Measurements from ENCODE around the gene XDH. TPM values are rescaled to one million over a fixed set of nuclear protein-coding genes. Genes with fewer than 3 reads are reported as not detected.

The XDH gene
- total RNA-seq, 2 donors from 2014 or later, result not detected

DNA sequence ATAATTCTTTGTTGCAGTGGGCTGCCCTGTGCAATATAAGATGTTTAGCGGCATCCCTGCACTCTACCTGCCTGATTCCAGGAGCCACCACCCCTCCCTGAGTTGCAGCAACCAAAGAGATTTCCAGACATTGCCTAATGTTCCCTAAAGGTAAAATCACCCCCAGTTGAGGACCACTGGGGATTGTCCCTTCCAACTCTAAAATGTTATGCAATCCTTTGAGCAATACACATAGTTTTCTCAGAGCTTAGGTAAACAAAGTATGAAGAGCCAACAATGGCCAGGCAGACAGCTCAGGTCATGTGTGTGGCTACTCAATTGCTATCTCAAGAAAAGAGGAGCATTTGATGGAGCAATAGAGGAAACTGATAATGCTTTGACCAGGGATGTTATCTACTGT, 87.0 kb downstream of the XDH start:
- Mint-ChIP-seq H3K9me3 (no peaks in the 10 kb centered on the region), H3K27ac (no peak overlapping the region), H3K36me3 (no peaks in the 10 kb centered on the region)
- ATAC-seq (no peak), DNase-seq (ENCODE audit: low spot score in 2 of 2) (no peak)

DNA sequence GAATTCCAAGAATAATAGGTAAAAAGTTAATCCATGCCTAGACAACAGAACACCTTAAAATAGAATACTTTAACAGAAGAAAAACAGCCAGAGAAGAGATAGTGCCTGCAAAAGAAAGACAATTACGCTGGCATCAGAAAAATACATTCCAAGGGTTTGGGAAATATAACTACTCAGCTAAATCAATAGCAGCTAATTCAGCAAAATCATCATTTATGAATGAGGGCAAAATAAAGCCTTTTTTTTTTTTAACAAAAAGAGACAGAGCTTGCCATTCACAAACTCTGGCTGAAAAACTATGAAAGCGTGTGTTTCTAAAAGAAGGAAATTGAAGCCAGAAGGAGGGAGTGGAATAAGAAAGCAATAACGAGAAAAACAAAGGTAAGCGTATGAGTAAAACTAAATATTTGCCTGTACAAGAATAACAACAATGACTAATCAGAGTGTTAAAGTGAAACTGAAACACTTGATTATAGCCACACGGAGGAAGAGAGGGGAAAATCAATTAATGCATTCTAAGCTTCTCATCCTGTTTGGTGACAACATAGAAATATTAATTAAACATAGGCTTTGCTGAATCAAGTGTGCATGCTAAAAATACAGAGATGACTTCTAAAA, 90.4 kb downstream of the XDH start:
- no peak for DNase-seq (ENCODE audit: low spot score in 2 of 2)
- peak; percentile 50 to 90 for ATAC-seq
- H3K27ac Mint-ChIP-seq, result peak overlapping the region; percentile 15 to 57
- H3K9me3 Mint-ChIP-seq, result no peaks in the 10 kb centered on the region
- no peaks in the 10 kb centered on the region for H3K36me3 Mint-ChIP-seq

DNA sequence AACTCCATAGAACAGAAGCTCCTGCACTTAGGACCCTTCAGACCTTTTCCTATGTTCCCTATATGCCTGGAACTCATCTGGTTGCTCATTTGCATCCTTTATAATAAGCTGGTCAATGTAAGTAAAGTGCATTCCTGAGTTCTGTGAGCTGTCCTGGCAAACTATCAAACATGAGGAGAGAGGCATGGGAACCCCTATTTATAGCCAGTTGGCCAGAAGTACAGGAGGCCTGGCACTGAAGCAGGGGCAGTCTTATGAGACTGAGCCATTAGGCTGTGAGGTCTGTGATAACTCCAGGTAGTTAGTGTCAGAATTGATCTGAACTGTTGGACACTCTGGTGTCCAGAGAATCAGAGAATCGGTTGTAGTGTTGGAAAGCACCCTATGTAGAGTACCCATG, 92.2 kb downstream of the XDH start:
- Mint-ChIP-seq H3K9me3 (no peaks in the 10 kb centered on the region), H3K27ac (peak overlapping the region in 1 of 2 donors; percentile 31), H3K36me3 (no peaks in the 10 kb centered on the region)
- DNase-seq (ENCODE audit: low spot score in 2 of 2) (no peak), ATAC-seq (no peak)

DNA sequence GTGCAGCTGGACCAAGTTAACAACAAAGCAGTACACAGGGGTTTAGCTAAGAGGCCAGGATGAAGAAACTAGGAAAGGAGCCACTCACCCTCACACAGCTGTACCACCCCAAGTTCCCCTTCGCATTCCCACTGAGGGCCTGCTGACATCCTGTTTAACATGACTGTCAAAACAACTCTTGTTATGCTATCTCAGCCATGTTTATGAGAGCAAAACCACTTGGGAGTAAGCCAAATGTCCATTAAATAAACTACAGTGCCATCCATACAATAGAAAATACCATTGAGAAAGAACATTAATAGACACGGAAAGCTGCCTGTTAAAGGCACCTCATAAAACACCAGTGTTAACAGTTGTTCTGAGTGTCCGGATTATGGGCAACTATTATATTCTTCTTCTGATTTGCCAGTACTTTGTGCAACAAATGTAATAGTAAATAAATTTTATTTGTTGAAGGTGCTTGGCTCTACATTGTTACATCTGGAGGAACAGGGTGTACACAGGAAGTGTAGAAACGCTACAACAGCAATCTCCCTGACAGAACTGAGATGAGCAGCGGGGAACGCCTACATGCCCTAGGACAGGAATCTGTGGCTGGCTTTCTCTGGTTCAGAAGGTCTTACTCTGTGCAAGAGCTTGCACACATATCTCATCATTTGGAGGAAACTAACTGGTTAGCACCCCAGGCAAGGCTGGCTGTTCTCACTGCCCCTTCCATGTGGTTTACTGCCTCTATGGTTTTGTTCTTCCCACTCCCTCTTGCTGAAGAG, 95.0 kb downstream of the XDH start:
- ATAC-seq (peak; percentile 35 to 64), DNase-seq (ENCODE audit: low spot score in 2 of 2) (peak in 1 of 2 donors; percentile 16)
- H3K9me3 Mint-ChIP-seq, result no peaks in the 10 kb centered on the region
- H3K36me3 Mint-ChIP-seq, result no peaks in the 10 kb centered on the region
- peak overlapping the region in 1 of 2 donors; percentile 17 for H3K27ac Mint-ChIP-seq

DNA sequence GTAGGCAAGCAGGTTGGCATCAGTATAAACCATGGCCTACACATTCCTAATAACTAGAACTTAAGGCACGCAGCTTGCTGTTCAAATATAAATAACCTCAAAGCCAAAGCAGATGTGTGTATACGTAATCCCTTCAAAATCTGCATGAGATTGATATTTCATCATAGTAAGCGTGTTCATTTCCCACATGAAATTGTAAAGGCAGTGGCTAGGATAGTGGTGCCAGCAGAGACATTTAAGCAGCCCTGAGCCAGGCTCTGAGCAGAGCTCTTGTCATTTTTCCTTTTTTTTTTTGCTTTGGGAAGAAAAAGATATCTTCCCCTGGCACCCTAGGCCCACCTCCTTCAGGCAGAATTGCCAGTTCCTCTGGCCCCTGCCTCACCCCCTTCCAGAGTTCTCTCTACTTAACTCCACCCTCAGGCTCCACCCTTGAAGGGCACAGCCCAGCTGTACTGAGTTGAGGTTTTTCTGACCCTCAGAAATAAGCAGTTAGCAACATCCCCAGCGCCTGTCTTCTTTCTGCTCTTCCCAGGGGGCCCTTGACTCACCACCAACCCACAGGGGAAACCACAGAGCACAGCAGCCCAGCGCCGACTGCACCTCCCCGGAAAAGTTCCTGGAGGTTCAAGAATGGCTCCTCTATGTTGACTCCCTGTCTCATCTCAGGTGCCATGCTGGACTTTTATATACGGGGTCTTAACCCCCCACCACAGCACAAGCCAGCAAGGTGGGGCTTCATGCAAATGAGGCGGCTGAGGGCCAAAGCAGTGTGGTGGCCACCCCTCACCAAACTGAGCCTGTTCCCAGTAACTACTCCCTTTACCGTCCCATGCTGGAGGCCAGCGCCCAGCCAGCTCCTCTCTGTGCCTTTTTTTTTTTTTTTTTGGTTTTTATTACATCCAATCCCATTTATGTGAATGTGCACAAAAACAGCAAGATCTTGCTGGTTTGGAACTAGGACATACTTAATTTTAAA, 95.9 kb downstream of the XDH start:
- Mint-ChIP-seq H3K9me3 (no peaks in the 10 kb centered on the region), H3K36me3 (no peaks in the 10 kb centered on the region), H3K27ac (peak overlapping the region; percentile 17 to 82)
- peak; percentile 76 to 86 for ATAC-seq
- DNase-seq (ENCODE audit: low spot score in 2 of 2), result peak in 1 of 2 donors; percentile 33

DNA sequence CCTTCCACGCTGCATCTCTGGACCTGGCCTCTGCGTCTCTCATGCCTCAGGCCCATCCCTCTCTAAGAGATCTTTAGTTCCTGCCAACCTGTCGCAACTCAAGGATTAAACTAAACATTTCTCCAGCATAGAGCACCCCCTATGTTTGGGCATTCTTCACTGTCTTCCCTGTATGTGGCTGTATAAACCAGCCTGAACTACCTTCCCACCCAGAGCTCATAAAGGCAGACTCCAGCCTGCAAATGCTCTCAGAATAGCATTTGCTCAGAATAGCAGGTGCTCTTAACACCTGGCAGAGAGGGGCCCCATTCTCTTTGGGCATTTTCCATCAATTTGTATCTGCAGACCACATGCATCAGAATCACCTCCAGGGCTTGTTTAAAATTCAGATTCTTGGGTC, 97.1 kb downstream of the XDH start:
- H3K27ac Mint-ChIP-seq, result no peak overlapping the region
- DNase-seq (ENCODE audit: low spot score in 2 of 2) (no peak), ATAC-seq (no peak)
- H3K36me3 Mint-ChIP-seq, result no peaks in the 10 kb centered on the region
- H3K9me3 Mint-ChIP-seq, result no peaks in the 10 kb centered on the region

DNA sequence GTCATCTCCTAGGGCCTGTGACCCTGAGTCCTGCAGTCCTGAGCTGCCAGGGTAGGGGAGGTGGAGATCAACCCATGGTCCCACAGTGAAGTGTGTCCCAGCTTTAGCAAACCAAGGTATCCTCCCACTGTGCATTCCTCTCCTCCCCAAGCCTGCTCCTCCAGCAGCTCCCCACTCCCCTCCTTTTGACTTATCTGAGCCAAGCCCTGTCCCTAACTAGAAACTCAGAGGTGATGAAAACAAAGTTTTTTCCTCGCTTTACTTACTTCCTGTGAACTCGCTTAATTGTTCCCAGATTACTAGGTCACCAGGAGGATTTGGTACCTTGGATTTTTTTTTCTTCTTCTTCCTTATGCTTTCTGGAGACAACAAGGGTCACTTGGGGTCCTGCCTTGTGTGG, 99.8 kb downstream of the XDH start:
- peaks cover 0 to 10% of the 10 kb centered on the region in 2 donors for H3K9me3 Mint-ChIP-seq
- H3K36me3 Mint-ChIP-seq, result peaks cover 6 to 8% of the 10 kb centered on the region in 2 donors
- H3K27ac Mint-ChIP-seq, result no peak overlapping the region
- DNase-seq (ENCODE audit: low spot score in 2 of 2), result no peak
- ATAC-seq, result no peak

DNA sequence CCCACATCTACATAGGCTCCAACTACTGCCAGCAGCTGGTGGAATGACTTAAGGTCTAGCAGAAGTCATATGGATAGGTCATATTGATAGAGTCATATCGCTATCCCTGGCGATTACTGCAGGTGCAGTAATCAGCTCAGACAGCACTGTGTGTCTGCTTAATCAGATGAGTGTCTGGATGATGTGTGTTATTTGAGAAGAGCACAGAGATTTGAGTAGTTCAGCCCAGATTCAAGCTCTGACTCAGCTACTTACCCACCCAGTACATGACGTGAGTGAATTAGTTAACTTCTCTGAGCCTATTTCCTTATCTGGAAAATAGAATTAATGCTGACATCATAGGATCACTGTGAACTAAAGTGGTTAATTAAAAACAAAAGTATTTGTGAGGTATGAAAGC, 101.6 kb downstream of the XDH start:
- DNase-seq (ENCODE audit: low spot score in 2 of 2) (no peak), ATAC-seq (peak in 1 of 2 donors; percentile 48)
- peaks cover 6 to 13% of the 10 kb centered on the region in 2 donors for H3K9me3 Mint-ChIP-seq
- peaks cover 8 to 12% of the 10 kb centered on the region in 2 donors for H3K36me3 Mint-ChIP-seq
- H3K27ac Mint-ChIP-seq, result no peak overlapping the region

DNA sequence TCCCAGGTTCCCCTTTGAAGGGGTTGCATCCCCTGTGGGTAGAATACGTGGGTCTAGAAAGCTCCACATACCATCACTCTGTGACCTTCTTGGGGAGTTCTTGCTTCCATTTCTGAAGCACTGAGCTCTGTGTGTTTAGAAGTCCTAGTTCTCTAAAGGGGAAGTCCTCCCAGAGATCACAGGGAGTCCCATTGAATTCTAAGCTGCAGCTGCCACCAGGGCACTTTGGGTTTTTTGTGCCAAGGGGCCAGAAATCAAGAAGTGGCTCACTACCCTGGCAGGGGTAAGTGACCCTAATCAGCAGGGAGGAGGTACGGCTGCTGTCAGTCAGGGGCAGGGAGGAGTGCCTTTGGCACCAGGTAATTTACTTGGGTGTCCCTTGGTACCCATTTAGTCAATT, 109.7 kb downstream of the XDH start:
- ATAC-seq (no peak), DNase-seq (ENCODE audit: low spot score in 2 of 2) (no peak)
- peaks cover 4 to 6% of the 10 kb centered on the region in 2 donors for H3K9me3 Mint-ChIP-seq
- no peak overlapping the region for H3K27ac Mint-ChIP-seq
- H3K36me3 Mint-ChIP-seq, result peaks cover 0 to 5% of the 10 kb centered on the region in 2 donors

DNA sequence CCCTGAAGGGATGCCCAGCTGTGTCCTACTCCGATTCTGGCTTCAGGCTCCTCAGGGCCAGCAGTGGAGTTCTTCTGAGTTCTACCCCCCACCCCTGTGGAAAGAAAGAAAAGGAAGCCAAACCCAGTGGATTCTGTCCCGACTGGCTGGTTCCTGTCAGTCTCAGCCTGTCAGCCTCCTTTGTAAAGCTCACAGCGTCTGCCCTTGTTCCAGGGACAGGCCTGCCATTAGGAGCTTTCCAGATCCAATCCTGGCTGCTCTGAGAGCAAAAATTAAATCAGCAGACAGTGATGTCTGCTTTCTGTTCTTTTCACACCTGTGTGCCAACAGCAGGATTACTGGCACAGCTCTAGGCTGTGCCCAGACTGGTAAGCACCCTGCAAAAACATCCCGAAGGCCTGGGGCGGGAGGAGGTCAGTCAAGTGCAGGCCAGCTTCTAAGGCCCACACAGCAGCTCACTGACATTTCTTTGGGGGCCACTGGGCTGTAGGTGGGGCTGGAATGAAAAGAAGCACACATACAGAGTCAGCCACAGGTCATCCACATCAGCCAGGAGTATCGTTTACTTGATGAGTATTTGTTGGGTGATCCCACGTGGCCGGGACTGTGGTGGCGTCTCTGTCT, 111.5 kb downstream of the XDH start:
- ATAC-seq, result no peak
- H3K9me3 Mint-ChIP-seq, result peaks cover 0 to under 1% of the 10 kb centered on the region in 2 donors

DNA sequence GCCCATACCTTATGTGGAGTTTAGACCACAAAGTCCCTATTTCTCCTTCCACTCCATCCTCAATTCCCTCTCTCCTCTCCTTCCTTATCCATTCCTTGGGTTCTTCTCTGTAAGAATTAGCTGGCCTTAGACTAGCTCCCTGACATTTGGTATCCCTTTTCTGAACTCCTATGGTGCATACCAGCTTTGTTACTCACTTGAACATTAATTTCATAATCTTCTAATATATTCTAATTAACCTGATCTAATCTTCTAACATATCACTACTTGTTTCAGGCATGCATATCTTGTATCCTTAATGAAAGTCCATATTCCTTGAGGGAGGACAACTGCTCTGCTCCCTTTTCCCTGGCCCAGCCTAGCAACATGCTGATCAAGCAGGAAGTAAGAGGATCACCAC, 114.2 kb downstream of the XDH start:
- DNase-seq (ENCODE audit: low spot score in 2 of 2) (no peak), ATAC-seq (no peak)
- H3K27ac Mint-ChIP-seq, result no peak overlapping the region
- no peaks in the 10 kb centered on the region for H3K36me3 Mint-ChIP-seq
- no peaks in the 10 kb centered on the region for H3K9me3 Mint-ChIP-seq

More for the DNA sequence above, 111.5 kb downstream of the XDH start:
- H3K36me3 Mint-ChIP-seq, result no peaks in the 10 kb centered on the region
- DNase-seq (ENCODE audit: low spot score in 2 of 2), result no peak
- H3K27ac Mint-ChIP-seq, result no peak overlapping the region

DNA sequence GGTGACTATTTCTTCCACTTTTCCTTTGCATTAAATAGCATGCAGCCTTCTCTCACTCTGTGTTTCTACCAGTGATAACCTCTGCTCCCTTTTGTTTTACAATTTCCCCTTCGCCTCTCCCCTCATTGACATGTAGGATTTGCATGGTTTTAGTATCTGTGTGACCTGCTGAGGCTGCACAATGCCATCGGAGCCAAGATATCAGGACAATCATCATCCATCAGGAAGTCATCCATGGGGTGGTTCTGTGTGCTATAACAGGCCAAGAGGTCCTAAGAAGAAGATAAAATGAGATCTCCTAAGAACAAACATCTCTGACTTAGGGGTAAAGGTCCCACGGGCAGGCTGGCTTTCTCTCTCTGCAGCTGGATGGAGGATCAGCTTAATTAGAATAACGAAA, 115.0 kb downstream of the XDH start:
- DNase-seq (ENCODE audit: low spot score in 2 of 2), result no peak
- H3K27ac Mint-ChIP-seq, result no peak overlapping the region
- ATAC-seq, result no peak
- no peaks in the 10 kb centered on the region for H3K36me3 Mint-ChIP-seq
- H3K9me3 Mint-ChIP-seq, result no peaks in the 10 kb centered on the region

DNA sequence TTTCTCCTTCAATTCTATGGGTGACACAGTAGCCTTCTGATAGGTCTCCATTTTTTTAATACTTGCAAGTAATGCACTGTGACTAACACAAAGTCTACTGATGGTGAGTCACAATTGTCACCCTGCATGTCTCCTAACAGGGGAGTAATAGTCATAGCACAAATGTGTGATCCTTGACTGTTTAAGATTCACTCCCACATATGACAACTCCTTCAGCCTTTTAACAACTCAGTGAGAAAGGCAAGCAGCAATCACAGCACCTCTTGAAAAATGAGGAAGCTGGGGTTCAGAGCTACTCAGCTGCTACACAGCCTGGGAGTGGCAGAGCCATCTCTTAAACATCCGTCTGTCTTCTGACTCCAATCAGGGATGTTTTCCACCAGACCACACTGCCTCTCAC, 116.8 kb downstream of the XDH start:
- DNase-seq (ENCODE audit: low spot score in 2 of 2) (no peak), ATAC-seq (peak; percentile 92 to 98)
- H3K9me3 Mint-ChIP-seq, result no peaks in the 10 kb centered on the region
- H3K27ac Mint-ChIP-seq, result peak overlapping the region in 1 of 2 donors; percentile 59
- H3K36me3 Mint-ChIP-seq, result no peaks in the 10 kb centered on the region

DNA sequence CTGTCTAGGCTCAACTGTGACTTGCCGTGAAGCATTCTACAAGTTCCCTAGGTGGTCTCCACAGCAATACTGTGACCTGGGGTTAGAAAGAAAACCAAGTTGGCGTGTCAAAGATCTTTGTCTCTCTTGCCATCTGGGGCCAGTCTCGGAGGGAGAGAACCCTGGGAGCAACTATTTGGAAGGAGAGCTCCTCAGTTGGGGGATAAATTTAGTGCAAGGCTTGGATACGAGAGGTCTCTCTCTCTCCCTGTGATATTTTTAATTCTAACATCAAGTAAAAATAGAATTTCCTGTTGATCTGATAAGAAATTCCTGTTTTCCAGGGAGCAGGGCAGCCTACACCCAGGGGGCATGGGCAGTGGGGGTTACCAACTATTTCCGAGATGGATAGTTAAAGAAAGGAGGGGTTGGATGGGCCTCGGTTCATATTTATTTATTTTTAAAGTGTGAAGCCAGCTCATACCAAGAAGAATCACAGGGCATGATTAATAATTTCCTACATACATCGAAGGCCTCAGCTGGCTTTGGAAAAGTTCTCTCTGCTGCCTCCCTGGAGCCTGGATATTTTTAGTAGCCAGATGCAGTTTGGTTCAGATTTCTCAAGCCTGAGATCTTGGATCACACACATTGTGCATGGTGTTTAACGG, 117.8 kb downstream of the XDH start:
- Mint-ChIP-seq H3K27ac (no peak overlapping the region), H3K36me3 (no peaks in the 10 kb centered on the region), H3K9me3 (no peaks in the 10 kb centered on the region)
- ATAC-seq (no peak), DNase-seq (ENCODE audit: low spot score in 2 of 2) (no peak)

DNA sequence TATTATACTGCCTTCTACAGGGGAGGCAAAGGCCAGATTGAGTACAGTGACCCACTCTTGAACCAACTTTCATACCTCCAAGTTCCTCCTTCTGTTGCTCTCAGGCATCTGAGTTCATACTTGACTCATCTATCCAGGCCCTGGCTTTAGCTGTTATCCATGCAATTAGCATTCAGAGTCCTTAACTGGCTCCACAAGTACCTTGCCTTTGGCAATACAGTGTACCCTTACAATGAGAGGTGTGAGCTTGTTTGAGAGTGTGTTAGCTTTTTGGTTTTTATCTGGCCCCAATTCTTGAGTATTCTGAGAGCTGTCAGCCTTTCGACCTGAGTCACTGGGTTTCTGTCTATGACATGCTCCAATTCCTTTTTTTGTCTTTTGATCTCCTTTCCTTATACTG, 120.3 kb downstream of the XDH start:
- no peak overlapping the region for H3K27ac Mint-ChIP-seq
- no peaks in the 10 kb centered on the region for H3K36me3 Mint-ChIP-seq
- DNase-seq (ENCODE audit: low spot score in 2 of 2) (no peak), ATAC-seq (peak in 1 of 2 donors; percentile 20)
- no peaks in the 10 kb centered on the region for H3K9me3 Mint-ChIP-seq

DNA sequence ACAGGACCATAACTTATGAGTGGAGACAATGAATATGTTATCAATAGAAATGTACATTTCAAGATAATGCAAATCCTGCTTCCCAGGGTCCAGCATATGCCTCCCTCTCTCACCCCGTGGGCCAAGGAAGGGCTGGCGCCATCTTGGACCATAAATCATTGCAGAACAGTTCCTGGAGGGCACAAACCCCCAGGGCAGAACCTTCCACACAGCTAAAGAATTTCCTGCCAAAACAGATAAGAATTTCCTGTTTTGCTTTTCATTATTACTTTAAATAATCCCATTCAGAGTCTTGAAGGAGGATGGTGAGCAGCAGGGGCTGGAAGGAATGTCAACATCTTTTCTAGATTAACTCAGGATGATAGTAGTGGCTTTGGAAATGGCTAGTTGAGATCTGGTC, 126.9 kb downstream of the XDH start:
- ATAC-seq (no peak), DNase-seq (ENCODE audit: low spot score in 2 of 2) (no peak)
- no peaks in the 10 kb centered on the region for H3K9me3 Mint-ChIP-seq
- H3K27ac Mint-ChIP-seq, result no peak overlapping the region
- H3K36me3 Mint-ChIP-seq, result no peaks in the 10 kb centered on the region

All from activated naive CD4-positive, alpha-beta T cell treated with anti-CD3 and anti-CD28 coated beads, Interleukin-2, amount 50 U/mL, for 72 hours (primary cell).